RKO (cell line): Measurements from ENCODE around the gene DUSP8.
"Not testable (repeated sequence)": the region's sequence is repeated elsewhere in the genome, so short reads cannot be mapped to it uniquely, and the experiment has no call there.

ENCODE experiments used
- DNase-seq: peaks from one replicate; pipeline ENCODE4 v3.0.0-alpha.2; 2016; ENCODE audit warnings: low spot score

The DUSP8 gene

GRCh38 chr11:1514336-1515061, 57.6 kb downstream of the DUSP8 start:
- no peak for DNase-seq

GRCh38 chr11:1513326-1514296, 58.5 kb downstream of the DUSP8 start:
- DNase-seq: no peak

- not testable (repeated sequence) for DNase-seq
These were observed 59.4 kb downstream of the DUSP8 start for GRCh38 chr11:1512531-1513258.

GRCh38 chr11:1511937-1512496, 60.1 kb downstream of the DUSP8 start:
- DNase-seq: no peak

GRCh38 chr11:1510928-1511327, 61.1 kb downstream of the DUSP8 start:
- DNase-seq: no peak

DNA sequence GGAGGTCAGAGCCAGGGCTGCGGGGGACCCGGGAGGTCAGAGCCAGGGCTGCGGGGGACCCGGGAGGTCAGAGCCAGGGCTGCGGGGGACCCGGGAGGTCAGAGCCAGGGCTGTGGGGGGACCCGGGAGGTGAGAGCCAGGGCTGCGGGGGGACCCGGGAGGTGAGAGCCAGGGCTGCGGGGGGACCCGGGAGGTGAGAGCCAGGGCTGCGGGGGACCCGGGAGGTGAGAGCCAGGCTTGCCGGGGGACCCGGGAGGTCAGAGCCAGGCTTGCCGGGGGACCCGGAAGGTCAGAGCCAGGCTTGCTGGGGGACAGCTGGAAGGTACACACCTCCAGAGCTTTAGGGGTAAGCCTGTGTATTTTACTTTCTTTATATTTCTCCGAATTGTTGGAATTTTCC, 61.7 kb downstream of the DUSP8 start:
- not testable (repeated sequence) for DNase-seq

GRCh38 chr11:1509626-1510255, 62.3 kb downstream of the DUSP8 start:
- DNase-seq: no peak

GRCh38 chr11:1508986-1509385, 63.1 kb downstream of the DUSP8 start:
- no peak for DNase-seq

DNA sequence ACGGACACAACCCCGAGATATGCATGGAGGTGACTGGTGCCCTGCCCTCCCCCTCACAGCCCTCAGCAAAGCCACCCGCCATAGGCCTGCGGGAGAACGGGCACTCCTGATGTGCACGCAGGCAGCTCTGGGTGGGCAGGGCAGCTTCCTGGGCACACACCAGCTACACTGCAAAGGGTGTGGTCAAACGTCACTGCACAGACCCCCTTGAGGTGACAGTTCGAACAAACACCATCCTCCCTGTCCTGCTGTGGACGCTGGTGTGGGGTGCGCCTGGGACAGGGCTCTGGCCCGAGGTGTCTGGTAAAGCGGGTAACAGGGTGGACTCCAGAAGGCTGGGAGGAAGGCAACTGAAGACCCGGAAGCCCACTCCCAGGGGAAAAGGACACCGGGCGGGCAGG, 63.6 kb downstream of the DUSP8 start:
- no peak for DNase-seq

- no peak for DNase-seq
These were observed 64.5 kb downstream of the DUSP8 start for GRCh38 chr11:1507381-1508140.

DNA sequence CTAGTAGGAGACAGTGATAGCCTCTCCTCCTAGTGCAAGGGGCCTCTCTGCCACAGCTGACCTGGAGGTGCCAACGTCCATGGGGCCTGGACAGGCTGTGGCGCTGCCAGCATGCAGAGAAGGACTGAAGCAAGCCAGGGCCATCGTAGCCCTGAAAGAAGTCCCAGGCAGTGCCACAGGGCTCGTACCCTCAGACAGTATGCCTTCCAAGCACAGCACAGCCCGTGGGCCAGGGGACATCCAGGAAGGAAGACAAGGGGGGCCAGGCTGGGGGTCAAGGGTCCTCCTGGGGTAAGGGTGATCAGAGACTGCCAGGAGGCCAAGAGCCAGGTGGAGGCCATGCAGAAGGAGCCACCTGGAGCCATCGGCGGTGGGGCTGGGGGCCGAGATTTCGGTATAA, 65.1 kb downstream of the DUSP8 start:
- no peak for DNase-seq

GRCh38 chr11:1505480-1505879, 66.6 kb downstream of the DUSP8 start:
- DNase-seq: no peak

- DNase-seq: no peak
These were observed 67.3 kb downstream of the DUSP8 start for GRCh38 chr11:1504581-1505290.

DNA sequence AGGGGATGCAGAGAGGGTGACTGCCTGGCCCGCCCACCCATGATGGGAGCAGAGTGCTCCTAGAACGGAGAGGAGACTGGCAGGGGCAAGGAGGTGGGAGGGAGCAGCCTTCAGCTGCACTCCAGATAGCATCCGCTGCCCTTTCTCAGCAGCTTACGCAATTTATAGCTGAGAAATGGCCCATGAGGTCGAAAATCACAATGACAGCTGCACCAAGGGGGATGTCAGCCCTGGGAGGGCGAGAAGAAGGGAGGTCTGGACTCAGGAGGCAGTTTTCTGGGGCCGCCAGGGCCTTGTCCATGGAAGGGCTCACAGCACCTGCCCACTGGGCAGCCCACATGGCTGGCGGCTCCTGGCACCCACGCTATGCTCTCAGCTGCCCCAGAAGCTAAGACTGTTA, 67.9 kb downstream of the DUSP8 start:
- no peak for DNase-seq
